ENCODE measurements around the gene LYZL4.

DNA sequence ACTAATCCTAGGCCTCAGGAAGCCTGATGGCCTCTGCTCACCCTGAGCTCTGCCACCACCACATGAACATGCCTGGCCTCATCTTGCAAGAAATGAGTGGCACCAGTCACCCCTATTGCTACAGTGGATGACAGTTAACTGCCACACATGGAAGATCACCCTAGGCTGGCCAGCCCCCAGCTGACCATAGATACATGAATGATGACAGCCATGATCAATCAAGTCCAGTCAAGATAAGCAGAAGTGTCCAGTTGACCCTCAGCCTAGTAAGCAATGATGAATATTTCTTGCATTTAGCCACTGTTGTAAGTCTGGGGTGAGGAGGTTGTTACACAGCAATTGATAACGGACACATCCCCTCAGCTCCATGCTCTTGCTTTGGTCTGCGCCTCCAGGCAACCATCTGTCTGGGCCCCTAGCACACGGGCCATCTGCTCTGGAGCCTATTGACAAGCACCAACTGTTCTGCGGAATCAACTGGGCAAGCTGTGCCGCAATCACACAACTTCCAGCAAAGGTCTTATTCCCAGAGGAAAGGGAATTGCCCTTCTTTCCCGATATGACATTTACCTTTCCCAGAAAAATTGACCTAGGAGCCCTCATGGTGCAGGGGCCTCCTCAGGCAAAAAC, 2.2 kb upstream of the LYZL4 start:
- TF ChIP-seq, protein P1, sequence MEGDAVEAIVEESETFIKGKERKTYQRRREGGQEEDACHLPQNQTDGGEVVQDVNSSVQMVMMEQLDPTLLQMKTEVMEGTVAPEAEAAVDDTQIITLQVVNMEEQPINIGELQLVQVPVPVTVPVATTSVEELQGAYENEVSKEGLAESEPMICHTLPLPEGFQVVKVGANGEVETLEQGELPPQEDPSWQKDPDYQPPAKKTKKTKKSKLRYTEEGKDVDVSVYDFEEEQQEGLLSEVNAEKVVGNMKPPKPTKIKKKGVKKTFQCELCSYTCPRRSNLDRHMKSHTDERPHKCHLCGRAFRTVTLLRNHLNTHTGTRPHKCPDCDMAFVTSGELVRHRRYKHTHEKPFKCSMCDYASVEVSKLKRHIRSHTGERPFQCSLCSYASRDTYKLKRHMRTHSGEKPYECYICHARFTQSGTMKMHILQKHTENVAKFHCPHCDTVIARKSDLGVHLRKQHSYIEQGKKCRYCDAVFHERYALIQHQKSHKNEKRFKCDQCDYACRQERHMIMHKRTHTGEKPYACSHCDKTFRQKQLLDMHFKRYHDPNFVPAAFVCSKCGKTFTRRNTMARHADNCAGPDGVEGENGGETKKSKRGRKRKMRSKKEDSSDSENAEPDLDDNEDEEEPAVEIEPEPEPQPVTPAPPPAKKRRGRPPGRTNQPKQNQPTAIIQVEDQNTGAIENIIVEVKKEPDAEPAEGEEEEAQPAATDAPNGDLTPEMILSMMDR (IDR thresholded peaks at IDR 0.05; ENCODE audit: low read depth, low read length) = no peak
- TF ChIP-seq POLR2A (IDR thresholded peaks at IDR 0.05; ENCODE audit: extremely low read depth, insufficient read length) = no peak
- TF ChIP-seq, protein P2, sequence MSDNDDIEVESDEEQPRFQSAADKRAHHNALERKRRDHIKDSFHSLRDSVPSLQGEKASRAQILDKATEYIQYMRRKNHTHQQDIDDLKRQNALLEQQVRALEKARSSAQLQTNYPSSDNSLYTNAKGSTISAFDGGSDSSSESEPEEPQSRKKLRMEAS (IDR thresholded peaks at IDR 0.05; ENCODE audit: low read depth, low read length) = no peak
